Glutamatergic neuron (in vitro differentiated cells): Measurements from ENCODE around the gene PADI3. TPM values are rescaled to one million over a fixed set of nuclear protein-coding genes. Genes with fewer than 3 reads are reported as not detected.

ENCODE experiments used
- DNase-seq: peaks from one replicate; pipeline ENCODE4 v3.0.0; 2022
- H3K27ac Mint-ChIP-seq: one replicate; pipeline ENCODE4 v1.8.0; 2020; ENCODE audit warnings: mild to moderate bottlenecking, mixed read lengths, inconsistent platforms; ENCODE audit not compliant: unreplicated experiment
- H3K27me3 Mint-ChIP-seq: one replicate; pipeline ENCODE4 v1.8.0; 2020; ENCODE audit warnings: mild to moderate bottlenecking, moderate library complexity, mixed read lengths, inconsistent platforms; ENCODE audit not compliant: unreplicated experiment
- H3K36me3 Mint-ChIP-seq: one replicate; pipeline ENCODE4 v1.8.0; 2020; ENCODE audit warnings: mild to moderate bottlenecking, mixed read lengths, inconsistent platforms; ENCODE audit not compliant: unreplicated experiment
- H3K4me1 Mint-ChIP-seq: one replicate; pipeline ENCODE4 v1.8.0; 2020; ENCODE audit warnings: mild to moderate bottlenecking, low read depth, mixed read lengths, inconsistent platforms; ENCODE audit not compliant: unreplicated experiment
- H3K4me3 Mint-ChIP-seq: one replicate; pipeline ENCODE4 v1.8.0; 2020; ENCODE audit warnings: mild to moderate bottlenecking, mixed read lengths, inconsistent platforms; ENCODE audit not compliant: unreplicated experiment
- H3K9me3 Mint-ChIP-seq: one replicate; pipeline ENCODE4 v1.8.0; 2020; ENCODE audit warnings: mild to moderate bottlenecking, moderate library complexity, mixed read lengths, inconsistent platforms; ENCODE audit not compliant: unreplicated experiment
- CTCF ChIP-seq: fragments of 200-600 bp; sonication (generic); IDR thresholded peaks from one replicate; pipeline ENCODE4 v1.5.0; 2021; ENCODE audit not compliant: partially characterized antibody, unreplicated experiment
- total RNA-seq: library from RNA; stranded (reverse); fragmentation: NEBNext Ultra II Directional; extraction: Animal tissue kit (Norgen Biotek cat#: 25700); gene quantifications from one replicate; pipeline ENCODE4 v1.2.1, GENCODE V29; 2021; ENCODE audit not compliant: unreplicated experiment

The PADI3 gene
- total RNA-seq, 1 donor from 2014 or later: not detected

- H3K36me3 Mint-ChIP-seq: no peaks in the 10 kb centered on the region
- no peak overlapping the region for H3K4me3 Mint-ChIP-seq
- H3K27me3 Mint-ChIP-seq: peaks cover 6% of the 10 kb centered on the region
- DNase-seq: no peak
- no peak overlapping the region for H3K27ac Mint-ChIP-seq
- H3K4me1 Mint-ChIP-seq: no peaks in the 10 kb centered on the region
- TF ChIP-seq CTCF: no peak
- peaks cover 6% of the 10 kb centered on the region for H3K9me3 Mint-ChIP-seq
Measured at GRCh38 chr1:17201201-17202021, 47.5 kb upstream of the PADI3 start.

DNA sequence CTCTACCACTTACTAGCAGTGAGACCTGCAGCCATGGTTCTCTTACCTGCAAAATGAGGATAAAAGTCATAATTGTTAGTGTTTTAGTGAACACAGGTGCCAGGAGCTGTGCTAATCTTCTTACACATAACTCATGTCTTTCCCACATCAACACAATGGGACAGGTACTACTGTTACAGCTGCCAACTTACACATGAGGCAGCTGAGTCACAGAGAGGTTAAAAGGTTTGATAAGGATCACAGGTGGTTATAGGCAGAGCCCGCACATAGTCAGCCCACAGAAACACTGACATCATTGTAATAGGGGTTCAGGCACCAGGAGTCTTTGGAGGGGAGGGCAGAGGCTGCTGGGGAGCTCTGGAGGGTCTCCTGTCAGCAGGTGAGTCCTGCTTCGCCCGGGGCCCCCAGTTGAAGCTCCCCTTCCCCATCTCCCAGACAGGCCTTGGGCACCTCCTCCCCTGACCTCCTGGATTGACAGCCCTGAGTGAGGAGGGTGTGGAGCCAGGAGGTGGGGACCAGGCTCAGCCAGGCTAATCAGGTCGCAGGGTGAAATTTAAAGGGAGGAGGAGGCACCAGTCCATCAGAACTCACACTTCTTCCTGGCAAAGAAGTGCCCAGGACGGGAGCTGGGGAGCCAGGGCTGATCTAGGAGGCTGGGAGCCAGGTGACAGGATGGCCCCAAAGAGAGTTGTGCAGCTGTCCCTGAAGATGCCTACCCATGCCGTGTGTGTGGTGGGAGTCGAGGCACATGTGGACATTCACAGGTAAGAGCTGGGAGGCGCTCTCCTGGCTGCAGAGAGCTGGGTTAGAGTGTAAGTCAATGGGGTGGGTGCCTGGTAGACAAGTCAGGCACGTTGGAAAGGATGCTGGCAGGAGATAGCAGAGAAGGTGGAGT is 44.1 kb upstream of the PADI3 start, which contains the start of gene PADI1:
Gene PADI1, plus strand, starts transcription at position 583 of the 895 bp plus-strand sequence. Its CDS starts 90 bp downstream, at position 673.
- peaks cover 6% of the 10 kb centered on the region for H3K9me3 Mint-ChIP-seq
- no peak within 1 kb of the TSS for H3K27ac Mint-ChIP-seq
- no peaks in the 10 kb centered on the region for H3K36me3 Mint-ChIP-seq
- no peaks in the 10 kb centered on the region for H3K4me1 Mint-ChIP-seq
- no peak within 1 kb of the TSS for H3K4me3 Mint-ChIP-seq
- H3K27me3 Mint-ChIP-seq: peaks cover 5% of the 10 kb centered on the region
- DNase-seq: no peak
- no peak for TF ChIP-seq CTCF

- DNase-seq: no peak
- Mint-ChIP-seq H3K36me3 (no peaks in the 10 kb centered on the region), H3K9me3 (peaks cover 6% of the 10 kb centered on the region), H3K27ac (no peak overlapping the region), H3K27me3 (peaks cover 5% of the 10 kb centered on the region), H3K4me3 (no peak overlapping the region), H3K4me1 (no peaks in the 10 kb centered on the region)
- TF ChIP-seq CTCF: no peak
Measured at GRCh38 chr1:17205652-17206051, 43.2 kb upstream of the PADI3 start.

- H3K4me1 Mint-ChIP-seq: no peaks in the 10 kb centered on the region
- no peak for TF ChIP-seq CTCF
Measured at GRCh38 chr1:17206196-17206595, 42.7 kb upstream of the PADI3 start.

More at GRCh38 chr1:17206196-17206595, 42.7 kb upstream of the PADI3 start:
- Mint-ChIP-seq H3K27me3 (peaks cover 5% of the 10 kb centered on the region), H3K4me3 (no peak overlapping the region), H3K36me3 (no peaks in the 10 kb centered on the region), H3K27ac (no peak overlapping the region), H3K9me3 (peaks cover 6% of the 10 kb centered on the region)
- DNase-seq: no peak
